Measurements from ENCODE around the gene PALD1. TPM values are rescaled to one million over a fixed set of nuclear protein-coding genes. Genes with fewer than 3 reads are reported as not detected.

The PALD1 gene
- total RNA-seq, 1 donor: not detected

GRCh38 chr10:70599791-70600190, 121.2 kb downstream of the PALD1 start:
- no peak for DNase-seq (ENCODE audit: low read depth)
- TF ChIP-seq, protein P1, sequence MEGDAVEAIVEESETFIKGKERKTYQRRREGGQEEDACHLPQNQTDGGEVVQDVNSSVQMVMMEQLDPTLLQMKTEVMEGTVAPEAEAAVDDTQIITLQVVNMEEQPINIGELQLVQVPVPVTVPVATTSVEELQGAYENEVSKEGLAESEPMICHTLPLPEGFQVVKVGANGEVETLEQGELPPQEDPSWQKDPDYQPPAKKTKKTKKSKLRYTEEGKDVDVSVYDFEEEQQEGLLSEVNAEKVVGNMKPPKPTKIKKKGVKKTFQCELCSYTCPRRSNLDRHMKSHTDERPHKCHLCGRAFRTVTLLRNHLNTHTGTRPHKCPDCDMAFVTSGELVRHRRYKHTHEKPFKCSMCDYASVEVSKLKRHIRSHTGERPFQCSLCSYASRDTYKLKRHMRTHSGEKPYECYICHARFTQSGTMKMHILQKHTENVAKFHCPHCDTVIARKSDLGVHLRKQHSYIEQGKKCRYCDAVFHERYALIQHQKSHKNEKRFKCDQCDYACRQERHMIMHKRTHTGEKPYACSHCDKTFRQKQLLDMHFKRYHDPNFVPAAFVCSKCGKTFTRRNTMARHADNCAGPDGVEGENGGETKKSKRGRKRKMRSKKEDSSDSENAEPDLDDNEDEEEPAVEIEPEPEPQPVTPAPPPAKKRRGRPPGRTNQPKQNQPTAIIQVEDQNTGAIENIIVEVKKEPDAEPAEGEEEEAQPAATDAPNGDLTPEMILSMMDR (IDR thresholded peaks at IDR 0.05; ENCODE audit: insufficient read depth, low read depth, low read length): no peak

GRCh38 chr10:70600512-70601395, 122.2 kb downstream of the PALD1 start:
- DNase-seq (ENCODE audit: low read depth): no peak
- TF ChIP-seq, protein P1 (IDR thresholded peaks at IDR 0.05; ENCODE audit: insufficient read depth, low read depth, low read length): no peak
- H3K4me3 ChIP-seq (ENCODE audit: low read depth, low read length): no peak overlapping the region

More at GRCh38 chr10:70599791-70600190, 121.2 kb downstream of the PALD1 start:
- no peak overlapping the region for H3K4me3 ChIP-seq (ENCODE audit: low read depth, low read length)

- DNase-seq (ENCODE audit: low read depth): no peak
- TF ChIP-seq, protein P1 (IDR thresholded peaks at IDR 0.05; ENCODE audit: insufficient read depth, low read depth, low read length): no peak
- H3K4me3 ChIP-seq (ENCODE audit: low read depth, low read length): no peak overlapping the region
Observed at GRCh38 chr10:70601746-70602145, 123.2 kb downstream of the PALD1 start.

DNA sequence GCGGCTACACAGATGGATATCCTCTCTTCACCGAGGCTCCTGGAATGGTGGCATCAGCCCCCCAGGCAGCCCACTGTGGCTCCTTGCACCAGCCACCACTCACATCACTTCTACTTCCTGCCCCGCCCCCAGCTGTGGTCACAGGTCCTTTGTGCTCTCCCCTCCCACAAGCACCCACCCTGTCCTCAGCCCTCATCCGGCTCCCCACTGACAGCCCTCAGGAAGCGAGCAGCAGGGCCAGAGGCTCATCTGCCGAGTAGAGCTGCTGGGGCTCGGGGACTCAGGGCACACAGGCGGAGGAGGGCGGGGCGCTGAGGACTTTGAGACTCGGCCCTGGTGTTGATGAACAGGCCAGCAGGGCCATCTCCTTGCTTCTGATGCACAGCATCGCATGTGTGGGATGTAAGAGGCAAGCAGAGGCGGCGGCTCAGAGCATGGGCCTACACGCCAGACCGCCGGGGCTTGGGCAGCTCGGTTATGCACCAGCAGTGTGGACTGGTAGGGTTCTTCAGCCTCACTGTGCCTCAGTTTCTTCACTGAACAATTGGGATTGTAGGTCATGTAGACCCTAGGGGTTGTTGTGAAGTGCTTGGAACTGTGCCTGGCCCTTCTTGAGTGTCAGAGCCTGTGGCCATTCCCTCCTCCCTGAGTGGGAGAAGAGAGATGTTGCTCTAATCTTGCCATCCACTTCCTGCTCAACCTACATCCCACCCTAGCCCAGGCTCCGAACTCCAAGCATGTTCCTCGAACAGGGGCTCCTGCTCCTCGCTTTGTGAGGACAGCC, 124.3 kb downstream of the PALD1 start, which contains the start of gene PRF1:
PRF1 (minus strand) TSS at position 77 of the 784 bp plus-strand sequence. CDS start 1,839 bp downstream, outside the sequence.
- DNase-seq (ENCODE audit: low read depth): no peak
- TF ChIP-seq, protein P1 (IDR thresholded peaks at IDR 0.05; ENCODE audit: insufficient read depth, low read depth, low read length): no peak
- no peak within 1 kb of the TSS for H3K4me3 ChIP-seq (ENCODE audit: low read depth, low read length)

DNA sequence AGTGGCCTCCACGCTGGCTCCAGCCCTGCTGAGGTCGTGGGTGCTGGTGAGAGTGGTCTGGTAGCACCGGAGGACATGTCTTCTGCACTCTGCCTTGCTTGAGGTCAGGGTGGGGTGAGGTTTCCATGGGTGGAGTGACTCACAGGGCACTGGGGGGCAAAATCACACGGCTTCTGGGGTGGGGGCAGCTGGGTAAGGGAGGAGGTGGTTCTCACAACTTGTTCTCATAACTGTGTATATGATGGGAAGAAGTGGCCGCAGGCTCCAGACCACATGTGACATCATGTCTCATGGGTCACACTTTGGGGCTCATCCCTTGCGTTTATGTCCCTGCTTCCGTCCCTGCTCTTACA, 124.9 kb downstream of the PALD1 start:
- no peak for DNase-seq (ENCODE audit: low read depth)

GRCh38 chr10:70604106-70604505, 125.5 kb downstream of the PALD1 start:
- H3K4me3 ChIP-seq (ENCODE audit: low read depth, low read length): no peak overlapping the region
- DNase-seq (ENCODE audit: low read depth): no peak
- TF ChIP-seq, protein P1 (IDR thresholded peaks at IDR 0.05; ENCODE audit: insufficient read depth, low read depth, low read length): no peak

More for the DNA sequence above, 124.9 kb downstream of the PALD1 start:
- TF ChIP-seq, protein P1 (IDR thresholded peaks at IDR 0.05; ENCODE audit: insufficient read depth, low read depth, low read length): no peak
- no peak overlapping the region for H3K4me3 ChIP-seq (ENCODE audit: low read depth, low read length)
